HG02571 (cell line): ENCODE results near the gene BMP6.

Experiments
- ATAC-seq: cut with Tn5 transposase; IDR thresholded peaks from one replicate; pipeline ENCODE4 v1.9.1; 2021; ENCODE audit warnings: mild to moderate bottlenecking, moderate library complexity; ENCODE audit not compliant: unreplicated experiment

The BMP6 gene

GRCh38 chr6:7747016-7747415, 21.1 kb downstream of the BMP6 start:
- ATAC-seq = no peak

GRCh38 chr6:7747433-7747832, 21.5 kb downstream of the BMP6 start:
- no peak for ATAC-seq

- ATAC-seq = no peak
Measured at GRCh38 chr6:7747901-7748504, 22.1 kb downstream of the BMP6 start.

GRCh38 chr6:7749478-7749877, 23.6 kb downstream of the BMP6 start:
- no peak for ATAC-seq

GRCh38 chr6:7750197-7750596, 24.3 kb downstream of the BMP6 start:
- no peak for ATAC-seq

- no peak for ATAC-seq
Measured at GRCh38 chr6:7758456-7758855, 32.6 kb downstream of the BMP6 start.

- ATAC-seq = no peak
Measured at GRCh38 chr6:7759320-7759719, 33.4 kb downstream of the BMP6 start.

- no peak for ATAC-seq
Measured at GRCh38 chr6:7761051-7761450, 35.2 kb downstream of the BMP6 start.

- no peak for ATAC-seq
Measured at GRCh38 chr6:7762760-7763159, 36.9 kb downstream of the BMP6 start.

GRCh38 chr6:7763881-7764280, 38.0 kb downstream of the BMP6 start:
- ATAC-seq = no peak

GRCh38 chr6:7765575-7766325, 39.9 kb downstream of the BMP6 start:
- ATAC-seq = no peak

- ATAC-seq = no peak
Measured at GRCh38 chr6:7769702-7770101, 43.8 kb downstream of the BMP6 start.

GRCh38 chr6:7770111-7770510, 44.2 kb downstream of the BMP6 start:
- ATAC-seq = no peak

- no peak for ATAC-seq
Measured at GRCh38 chr6:7770601-7771000, 44.7 kb downstream of the BMP6 start.

GRCh38 chr6:7773322-7773721, 47.4 kb downstream of the BMP6 start:
- ATAC-seq = no peak

- ATAC-seq = no peak
Measured at GRCh38 chr6:7773914-7774313, 48.0 kb downstream of the BMP6 start.

- ATAC-seq = no peak
Measured at GRCh38 chr6:7776509-7776908, 50.6 kb downstream of the BMP6 start.

GRCh38 chr6:7777074-7777473, 51.2 kb downstream of the BMP6 start:
- ATAC-seq = no peak

GRCh38 chr6:7781240-7781639, 55.3 kb downstream of the BMP6 start:
- ATAC-seq = no peak

GRCh38 chr6:7784248-7784647, 58.3 kb downstream of the BMP6 start:
- ATAC-seq = no peak

GRCh38 chr6:7784706-7785105, 58.8 kb downstream of the BMP6 start:
- peak; percentile 58 for ATAC-seq

- ATAC-seq = no peak
Measured at GRCh38 chr6:7785243-7786035, 59.5 kb downstream of the BMP6 start.
